ENCODE data around the gene TOE1. TPM values are rescaled to one million over a fixed set of nuclear protein-coding genes. Genes with fewer than 3 reads are reported as not detected.

The TOE1 gene
- total and polyA plus RNA-seq, 11 donors: 2.2 to 7.9 (median 3.7) TPM

- ATAC-seq (no peak), DNase-seq (no peak)
- H3K27ac ChIP-seq: no peak overlapping the region
- intact Hi-C loops (cut with DNase I): loop anchor here in 4 of 10 donors (10.0 kb wide), 3 partner anchors 502 to 532 kb away; partner anchors contain the start of genes BEST4 (in 2 of the 4), BTBD19 (in 1 of the 4), DYNLT4 (in 1 of the 4) and PLK3 (in 1 of the 4)
- TF ChIP-seq CTCF (IDR thresholded peaks at IDR 0.05) (no peak), POLR2A (IDR thresholded peaks at IDR 0.05) (no peak)
- no peaks in the 10 kb centered on the region for H3K27me3 ChIP-seq
- H3K9me3 ChIP-seq: no peaks in the 10 kb centered on the region
- H3K4me3 ChIP-seq: no peak overlapping the region
- 49 to 58% (median 54%) methylated on average over 8 of the region's 8 CpGs for WGBS, 4 donors
- no peaks in the 10 kb centered on the region for H3K36me3 ChIP-seq
- H3K4me1 ChIP-seq: peaks cover 0 to 17% (median 14%) of the 10 kb centered on the region in 12 donors
These were observed 33.7 kb upstream of the TOE1 start for GRCh38 chr1:45306319-45306718.

GRCh38 chr1:45306905-45307304, 33.1 kb upstream of the TOE1 start:
- no peak overlapping the region for H3K4me3 ChIP-seq
- H3K27ac ChIP-seq: no peak overlapping the region
- no peaks in the 10 kb centered on the region for H3K9me3 ChIP-seq
- no peak for DNase-seq
- no peak for ATAC-seq
- TF ChIP-seq CTCF (IDR thresholded peaks at IDR 0.05) (no peak), POLR2A (IDR thresholded peaks at IDR 0.05) (no peak)
- WGBS, 4 donors: 68 to 78% (median 76%) methylated on average over 3 of the region's 3 CpGs
- no peaks in the 10 kb centered on the region for H3K36me3 ChIP-seq
- peaks cover 0 to 17% (median 14%) of the 10 kb centered on the region in 12 donors for H3K4me1 ChIP-seq
- intact Hi-C loops (cut with DNase I): loop anchor here in 4 of 10 donors (10.0 kb wide), 3 partner anchors 502 to 532 kb away; partner anchors contain the start of genes BEST4 (in 2 of the 4), BTBD19 (in 1 of the 4), DYNLT4 (in 1 of the 4) and PLK3 (in 1 of the 4)
- no peaks in the 10 kb centered on the region for H3K27me3 ChIP-seq

- WGBS, 4 donors: 83 to 91% (median 87%) methylated on average over 3 of the region's 3 CpGs
These were observed 25.7 kb upstream of the TOE1 start for GRCh38 chr1:45314266-45314665.

GRCh38 chr1:45317166-45317565, 22.8 kb upstream of the TOE1 start:
- no peak overlapping the region for H3K4me3 ChIP-seq
- TF ChIP-seq POLR2A (IDR thresholded peaks at IDR 0.05) (no peak), CTCF (IDR thresholded peaks at IDR 0.05) (no peak)
- ATAC-seq (no peak), DNase-seq (no peak)
- H3K27ac ChIP-seq: no peak overlapping the region
- WGBS, 4 donors: 45 to 54% (median 49%) methylated on average over 4 of the region's 4 CpGs
- H3K36me3 ChIP-seq: no peaks in the 10 kb centered on the region
- intact Hi-C loops (cut with DNase I): no loop called here
- H3K4me1 ChIP-seq: no peaks in the 10 kb centered on the region
- H3K9me3 ChIP-seq: no peaks in the 10 kb centered on the region
- no peaks in the 10 kb centered on the region for H3K27me3 ChIP-seq

More at GRCh38 chr1:45314266-45314665, 25.7 kb upstream of the TOE1 start:
- no peaks in the 10 kb centered on the region for H3K36me3 ChIP-seq
- no peaks in the 10 kb centered on the region for H3K4me1 ChIP-seq
- no peak overlapping the region for H3K27ac ChIP-seq
- ATAC-seq: no peak
- DNase-seq: no peak
- TF ChIP-seq POLR2A (IDR thresholded peaks at IDR 0.05) (no peak), CTCF (IDR thresholded peaks at IDR 0.05) (no peak)
- H3K4me3 ChIP-seq: no peak overlapping the region
- H3K9me3 ChIP-seq: no peaks in the 10 kb centered on the region
- intact Hi-C loops (cut with DNase I): no loop called here
- no peaks in the 10 kb centered on the region for H3K27me3 ChIP-seq

Measured in heart left ventricle (tissue), 16 donors.